Measurements from ENCODE around the gene GCNT3. TPM values are rescaled to one million over a fixed set of nuclear protein-coding genes. Genes with fewer than 3 reads are reported as not detected.

Gene GCNT3
- total RNA-seq, 4 donors from 2014 or later: 1.5 TPM; not detected in 3

DNA sequence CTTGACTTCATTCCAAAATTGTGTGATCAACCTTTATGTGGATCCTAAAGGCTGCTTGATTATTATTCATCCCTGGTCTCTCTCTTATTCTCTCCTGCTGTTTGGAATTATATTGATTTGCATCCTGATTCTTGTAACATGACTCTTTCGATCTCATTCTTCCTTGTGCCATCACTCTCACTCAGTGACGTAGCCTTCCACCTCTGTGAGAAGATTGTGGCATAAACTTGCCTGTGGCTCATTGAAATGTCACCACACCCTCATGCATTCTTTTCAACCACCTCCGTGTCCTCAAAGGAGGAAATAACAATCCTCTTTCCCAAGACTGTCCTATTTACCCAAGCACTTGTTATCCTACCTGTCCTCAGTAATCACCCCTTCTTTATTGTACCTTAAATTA, 41.3 kb upstream of the GCNT3 start:
- intact Hi-C loops (cut with DNase I; ENCODE audit: low total_unique reads): no loop called here
- no peak for DNase-seq (ENCODE audit: low spot score in 2 of 2)
- WGBS, 2 donors: 31 to 43% methylated on average over 3 of the region's 3 CpGs
- TF ChIP-seq POLR2A (IDR thresholded peaks at IDR 0.05): no peak
- no peak for TF ChIP-seq CTCF (IDR thresholded peaks at IDR 0.05)
- H3K4me3 ChIP-seq (ENCODE audit: low read depth, poor library complexity, severe bottlenecking): no peak overlapping the region

DNA sequence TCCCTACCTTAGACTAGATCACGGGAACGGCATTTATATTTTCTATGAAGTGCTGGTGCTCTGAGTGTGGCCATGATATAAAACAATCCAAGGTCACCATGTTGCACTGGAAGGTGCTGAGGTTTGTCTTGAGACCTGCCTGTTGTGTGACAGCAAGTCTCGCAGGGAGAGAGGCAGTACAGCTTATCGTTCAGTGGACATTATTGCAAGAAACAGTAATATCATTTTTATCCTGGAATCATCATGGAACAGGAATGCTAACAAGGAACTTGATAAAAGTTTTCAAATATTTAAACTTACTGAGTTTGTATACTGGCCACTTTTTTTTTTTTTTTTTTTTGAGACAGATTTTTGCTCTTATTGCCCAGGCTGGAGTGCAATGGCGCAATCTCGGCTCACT, 40.0 kb upstream of the GCNT3 start:
- 96% methylated on average over 6 of the region's 6 CpGs for WGBS, 2 donors
- no peak for TF ChIP-seq POLR2A (IDR thresholded peaks at IDR 0.05)
- TF ChIP-seq CTCF (IDR thresholded peaks at IDR 0.05): no peak
- intact Hi-C loops (cut with DNase I; ENCODE audit: low total_unique reads): no loop called here
- DNase-seq (ENCODE audit: low spot score in 2 of 2): no peak
- H3K4me3 ChIP-seq (ENCODE audit: low read depth, poor library complexity, severe bottlenecking): no peak overlapping the region

DNA sequence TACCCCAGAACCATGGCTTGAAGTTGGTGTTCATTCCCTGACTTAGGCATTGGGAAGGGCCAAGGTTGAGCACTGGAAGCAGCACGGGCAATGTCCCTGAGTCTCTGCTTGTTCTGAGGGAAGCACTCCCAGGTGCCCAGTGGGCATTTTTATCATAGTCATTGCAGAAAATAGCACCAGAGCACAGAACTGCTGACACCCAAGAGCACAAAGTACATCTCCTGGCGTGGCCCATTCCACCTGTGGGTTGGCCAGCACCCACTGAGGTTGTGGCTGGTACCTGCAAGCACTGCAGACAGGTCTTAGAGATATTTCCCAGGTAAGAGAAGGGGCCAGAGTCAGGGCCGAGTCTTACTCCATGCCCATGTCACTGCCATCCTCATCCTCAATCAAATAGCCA, 28.5 kb upstream of the GCNT3 start:
- intact Hi-C loops (cut with DNase I; ENCODE audit: low total_unique reads): no loop called here
- H3K4me3 ChIP-seq (ENCODE audit: low read depth, poor library complexity, severe bottlenecking): no peak overlapping the region
- no peak for DNase-seq (ENCODE audit: low spot score in 2 of 2)
- no peak for TF ChIP-seq POLR2A (IDR thresholded peaks at IDR 0.05)
- no peak for TF ChIP-seq CTCF (IDR thresholded peaks at IDR 0.05)
- 87 to 88% methylated on average over 3 of the region's 3 CpGs for WGBS, 2 donors

- intact Hi-C loops (cut with DNase I; ENCODE audit: low total_unique reads): no loop called here
- 28 to 42% methylated on average over 3 of the region's 3 CpGs for WGBS, 2 donors
- H3K4me3 ChIP-seq (ENCODE audit: low read depth, poor library complexity, severe bottlenecking): no peak overlapping the region
- no peak for TF ChIP-seq POLR2A (IDR thresholded peaks at IDR 0.05)
- no peak for DNase-seq (ENCODE audit: low spot score in 2 of 2)
Observed at GRCh38 chr15:59587085-59587826, 24.3 kb upstream of the GCNT3 start.

- no peak for DNase-seq (ENCODE audit: low spot score in 2 of 2)
- TF ChIP-seq POLR2A (IDR thresholded peaks at IDR 0.05) (no peak), CTCF (IDR thresholded peaks at IDR 0.05) (no peak)
- intact Hi-C loops (cut with DNase I; ENCODE audit: low total_unique reads): no loop called here
- WGBS, 2 donors: 88 to 91% methylated on average over 7 of the region's 7 CpGs
- no peak overlapping the region for H3K4me3 ChIP-seq (ENCODE audit: low read depth, poor library complexity, severe bottlenecking)
Observed at GRCh38 chr15:59590027-59590426, 21.6 kb upstream of the GCNT3 start.

- DNase-seq (ENCODE audit: low spot score in 2 of 2): no peak
- no peak overlapping the region for H3K4me3 ChIP-seq (ENCODE audit: low read depth, poor library complexity, severe bottlenecking)
- intact Hi-C loops (cut with DNase I; ENCODE audit: low total_unique reads): no loop called here
- 27 to 32% methylated on average over 2 of the region's 2 CpGs for WGBS, 2 donors
- TF ChIP-seq CTCF (IDR thresholded peaks at IDR 0.05) (no peak), POLR2A (IDR thresholded peaks at IDR 0.05) (no peak)
Observed at GRCh38 chr15:59591356-59591755, 20.2 kb upstream of the GCNT3 start.

All from lower leg skin (tissue), 4 donors.